ENCODE results near the gene KCNAB1.

The KCNAB1 gene

GRCh38 chr3:156533205-156533604 is 412.8 kb downstream of the KCNAB1 start:
- Histone ChIP-seq H3F3A (ENCODE audit: insufficient read depth, low read length) (0 out of 2 replicates have a peak, but pooled peaks cover 1% of the 10 kb centered on the region), H3K27me3 (ENCODE audit: insufficient read depth, low read length) (no peaks in the 10 kb centered on the region), H3K9ac (ENCODE audit: low read length) (no peak overlapping the region), H3K9me2 (ENCODE audit: low read depth, low read length) (no peaks in the 10 kb centered on the region), H2AFZ (ENCODE audit: low read length) (no peak overlapping the region), H3K4me3 (ENCODE audit: low read depth, low read length, poor library complexity, severe bottlenecking) (no peak overlapping the region), H3K4me1 (ENCODE audit: insufficient read depth, low read length, severe bottlenecking) (no peaks in the 10 kb centered on the region), H4K20me1 (ENCODE audit: insufficient read depth, low read length) (no peaks in the 10 kb centered on the region), H3K4me2 (ENCODE audit: low read length) (no peak overlapping the region), H3K27ac (ENCODE audit: low read depth, low read length, poor library complexity, severe bottlenecking) (no peak overlapping the region), H3K36me3 (ENCODE audit: insufficient read depth, low read length) (no peaks in the 10 kb centered on the region), H3K9me3 (ENCODE audit: low read length) (no peaks in the 10 kb centered on the region), H3K79me2 (ENCODE audit: insufficient read depth, low read length) (no peaks in the 10 kb centered on the region)
- no peak for TF ChIP-seq CTCF (IDR thresholded peaks at IDR 0.05; ENCODE audit: low read length)
- TF ChIP-seq EZH2 (IDR thresholded peaks at IDR 0.05; ENCODE audit: borderline replicate concordance, low read length), result no peak

DNA sequence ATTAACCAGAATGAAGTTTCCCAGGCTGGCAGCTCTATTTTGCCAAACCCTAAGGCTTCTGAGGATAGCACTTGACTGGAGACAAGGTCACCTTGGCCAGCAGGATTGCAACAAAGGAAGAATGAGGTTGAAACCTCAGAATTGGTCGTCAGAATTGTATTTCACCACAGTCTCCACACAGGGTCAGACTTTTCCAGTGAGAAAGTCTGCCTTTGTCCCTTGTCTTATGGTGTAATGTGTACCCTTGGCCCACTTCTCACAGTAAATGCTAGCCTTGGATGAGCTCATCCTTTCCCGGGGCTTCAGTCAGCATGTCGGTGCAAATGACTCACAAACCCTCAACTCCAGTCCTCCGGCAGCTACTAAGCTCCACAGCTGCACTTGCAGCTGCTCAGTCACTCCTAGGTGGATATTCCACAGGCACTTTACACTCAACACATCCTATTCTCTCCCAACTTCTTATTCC is 414.8 kb downstream of the KCNAB1 start:
- no peaks in the 10 kb centered on the region for H4K20me1 ChIP-seq (ENCODE audit: insufficient read depth, low read length)
- H3K79me2 ChIP-seq (ENCODE audit: insufficient read depth, low read length), result no peaks in the 10 kb centered on the region
- no peak overlapping the region for H3K27ac ChIP-seq (ENCODE audit: low read depth, low read length, poor library complexity, severe bottlenecking)
- H3K4me2 ChIP-seq (ENCODE audit: low read length), result no peak overlapping the region
- no peaks in the 10 kb centered on the region for H3K9me2 ChIP-seq (ENCODE audit: low read depth, low read length)
- no peak for TF ChIP-seq EZH2 (IDR thresholded peaks at IDR 0.05; ENCODE audit: borderline replicate concordance, low read length)
- no peak; the same call in 1 of the 2 replicates for TF ChIP-seq CTCF (IDR thresholded peaks at IDR 0.05; ENCODE audit: low read length)
- H3K27me3 ChIP-seq (ENCODE audit: insufficient read depth, low read length), result no peaks in the 10 kb centered on the region
- no peak overlapping the region for H3K4me3 ChIP-seq (ENCODE audit: low read depth, low read length, poor library complexity, severe bottlenecking)
- H2AFZ ChIP-seq (ENCODE audit: low read length), result no peak overlapping the region
- peaks cover 9% of the 10 kb centered on the region; the same call in 1 of the 2 replicates for H3K36me3 ChIP-seq (ENCODE audit: insufficient read depth, low read length)
- H3K9ac ChIP-seq (ENCODE audit: low read length), result no peak overlapping the region
- H3K4me1 ChIP-seq (ENCODE audit: insufficient read depth, low read length, severe bottlenecking), result no peaks in the 10 kb centered on the region
- no peaks in the 10 kb centered on the region for H3K9me3 ChIP-seq (ENCODE audit: low read length)
- H3F3A ChIP-seq (ENCODE audit: insufficient read depth, low read length), result 0 out of 2 replicates have a peak, but pooled peaks cover 4% of the 10 kb centered on the region

DNA sequence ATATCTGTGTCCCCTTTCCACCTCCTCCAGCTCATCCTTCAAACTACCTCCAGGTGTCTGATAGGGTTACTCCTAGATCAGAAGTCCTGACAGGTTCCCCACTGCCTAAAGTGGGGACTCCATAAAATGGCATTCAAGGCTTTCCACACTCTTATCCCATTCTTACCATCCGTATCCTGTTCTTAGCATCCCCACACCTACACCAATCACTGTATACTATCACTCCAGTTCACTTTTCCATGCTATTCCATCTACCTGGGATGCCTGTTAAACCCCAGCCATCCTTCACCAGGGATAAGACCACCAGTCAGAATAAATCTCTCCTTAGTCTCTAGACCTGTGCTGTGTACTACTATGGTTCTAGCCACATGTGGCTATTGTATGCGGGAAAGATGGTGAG is 415.4 kb downstream of the KCNAB1 start:
- H2AFZ ChIP-seq (ENCODE audit: low read length), result no peak overlapping the region
- no peaks in the 10 kb centered on the region for H3K27me3 ChIP-seq (ENCODE audit: insufficient read depth, low read length)
- no peak overlapping the region for H3K4me2 ChIP-seq (ENCODE audit: low read length)
- no peaks in the 10 kb centered on the region for H4K20me1 ChIP-seq (ENCODE audit: insufficient read depth, low read length)
- H3K4me3 ChIP-seq (ENCODE audit: low read depth, low read length, poor library complexity, severe bottlenecking), result no peak overlapping the region
- H3K27ac ChIP-seq (ENCODE audit: low read depth, low read length, poor library complexity, severe bottlenecking), result no peak overlapping the region
- no peaks in the 10 kb centered on the region for H3K79me2 ChIP-seq (ENCODE audit: insufficient read depth, low read length)
- no peaks in the 10 kb centered on the region for H3K9me3 ChIP-seq (ENCODE audit: low read length)
- peaks cover 12% of the 10 kb centered on the region; the same call in 1 of the 2 replicates for H3K36me3 ChIP-seq (ENCODE audit: insufficient read depth, low read length)
- no peaks in the 10 kb centered on the region for H3K4me1 ChIP-seq (ENCODE audit: insufficient read depth, low read length, severe bottlenecking)
- no peak overlapping the region for H3K9ac ChIP-seq (ENCODE audit: low read length)
- no peak for TF ChIP-seq CTCF (IDR thresholded peaks at IDR 0.05; ENCODE audit: low read length)
- no peak for TF ChIP-seq EZH2 (IDR thresholded peaks at IDR 0.05; ENCODE audit: borderline replicate concordance, low read length)
- H3K9me2 ChIP-seq (ENCODE audit: low read depth, low read length), result no peaks in the 10 kb centered on the region
- H3F3A ChIP-seq (ENCODE audit: insufficient read depth, low read length), result 0 out of 2 replicates have a peak, but pooled peaks cover 4% of the 10 kb centered on the region
